Sigmoid colon (tissue), 4 donors: Measurements from ENCODE around the gene ELP2.

ENCODE experiments used
- CTCF ChIP-seq, 4 experiments: fragments of 450-650 bp in 3 of 4; fragments of 200-600 bp in 1 of 4; IDR thresholded peaks; one replicate each; pipeline ENCODE4 v1.5.1; 2016 to 2019; ENCODE audit warnings: antibody characterized with exemption in 4 of 4, mild to moderate bottlenecking in 3 of 4, moderate library complexity in 2 of 4
- EP300 ChIP-seq, 4 donors: sonication (generic); formaldehyde crosslinking; IDR thresholded peaks; one replicate each; pipeline ENCODE4 v1.6.1; 2017; ENCODE audit warnings: antibody characterized with exemption in 4 of 4
- POLR2A ChIP-seq, 2 donors: fragments of 450-650 bp; IDR thresholded peaks; one replicate each; pipeline ENCODE4 v1.6.1; 2016; ENCODE audit warnings: antibody characterized with exemption in 2 of 2, mild to moderate bottlenecking in 2 of 2, moderate library complexity in 2 of 2
- POLR2AphosphoS5 ChIP-seq, 4 donors: sonication (generic); formaldehyde crosslinking; IDR thresholded peaks; one replicate each; pipeline ENCODE4 v1.6.1; 2017; ENCODE audit warnings: antibody characterized with exemption in 4 of 4

- TF ChIP-seq POLR2A (IDR thresholded peaks at IDR 0.05) (no peak), POLR2AphosphoS5 (IDR thresholded peaks at IDR 0.05) (no peak), CTCF (IDR thresholded peaks at IDR 0.05) (no peak), EP300 (IDR thresholded peaks at IDR 0.05) (no peak)
These were observed 53.3 kb downstream of the ELP2 start for GRCh38 chr18:36183033-36183432.
